Stimulated activated CD8-positive, alpha-beta memory T cell treated with anti-CD3 and anti-CD28 coated beads, Interleukin-4, amount 100 ng/mL, for 24 hours (primary cell): ENCODE data around the gene SLC1A4.
A peak's percentile ranks its signal among the peaks of the same experiment; 100 is the strongest.
"Not testable (repeated sequence)": the region's sequence is repeated elsewhere in the genome, so short reads cannot be mapped to it uniquely, and the experiment has no call there.

Experiments
- DNase-seq: peaks from one replicate; pipeline ENCODE4 v3.0.0-alpha.2; 2020; ENCODE audit warnings: low read depth

SLC1A4 gene

GRCh38 chr2:65026704-65027464 is 37.7 kb downstream of the SLC1A4 start:
- no peak for DNase-seq

DNA sequence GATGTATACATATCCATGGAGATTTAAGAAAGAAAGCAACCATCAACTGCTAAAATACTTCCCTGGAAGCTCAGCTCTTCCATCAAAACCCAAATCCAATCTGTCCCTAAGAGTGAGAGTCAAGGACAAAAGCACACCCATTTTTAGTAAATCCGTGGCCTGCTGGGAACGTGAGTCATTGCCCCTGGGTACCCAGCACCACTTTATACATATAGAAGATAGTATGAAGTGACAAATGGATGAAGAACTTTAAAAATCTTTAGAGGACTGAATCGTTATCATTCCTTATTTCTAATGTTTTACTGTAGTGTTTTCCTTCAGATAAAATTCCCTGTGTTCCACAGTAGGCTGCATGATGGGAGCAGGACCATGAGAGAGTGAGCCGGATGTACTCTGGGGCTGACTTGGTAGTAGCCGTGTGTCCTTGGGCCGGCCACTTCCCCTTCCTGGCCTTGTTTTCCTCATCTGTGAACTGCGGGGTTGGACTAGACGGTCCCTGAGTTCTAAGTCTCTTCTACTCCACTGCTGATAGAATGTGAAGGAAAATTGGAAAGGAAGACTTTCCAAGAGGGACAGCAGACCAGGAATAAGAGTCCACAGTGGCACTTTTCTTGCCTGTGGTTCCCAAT is 38.5 kb downstream of the SLC1A4 start:
- DNase-seq, result no peak

DNA sequence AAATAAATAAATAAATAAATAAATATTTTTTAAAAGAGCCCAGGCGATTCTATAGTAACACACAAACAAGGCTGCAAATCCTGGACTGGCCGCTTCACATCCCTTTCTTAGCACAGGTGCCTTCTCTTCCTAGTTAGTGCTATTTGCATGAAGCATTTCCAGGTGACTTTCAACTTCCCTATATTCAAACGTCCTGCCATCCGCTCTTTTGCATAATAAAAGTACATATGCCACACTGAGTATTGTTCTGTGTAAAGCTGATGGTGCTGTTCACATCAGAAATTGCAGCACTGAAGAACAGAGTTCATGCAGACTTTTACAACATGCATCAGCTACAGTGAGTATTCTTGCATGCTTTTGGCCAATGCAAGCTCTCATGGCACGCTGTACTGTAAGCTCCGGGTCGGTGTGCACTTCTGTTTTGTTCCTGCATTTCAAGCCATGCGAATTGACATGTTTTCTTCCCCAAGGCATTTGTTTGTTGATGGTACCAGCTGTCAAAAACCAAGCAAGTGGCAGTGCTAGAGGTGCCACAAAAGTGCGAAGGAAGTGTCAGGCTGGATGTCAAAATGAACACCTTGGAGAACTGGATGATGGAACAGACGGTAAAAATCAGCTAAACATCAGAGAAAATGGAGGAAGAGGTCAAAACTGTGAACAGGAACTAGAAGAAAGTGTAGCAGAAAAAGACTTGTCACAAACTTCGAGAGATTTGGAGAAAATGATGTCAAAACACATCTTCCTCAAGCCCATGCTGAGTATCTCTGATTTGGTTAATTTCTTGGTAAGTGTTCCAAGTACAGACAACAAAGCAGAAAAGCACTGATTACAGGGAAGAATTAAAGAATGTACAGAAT is 41.5 kb downstream of the SLC1A4 start:
- no peak for DNase-seq

DNA sequence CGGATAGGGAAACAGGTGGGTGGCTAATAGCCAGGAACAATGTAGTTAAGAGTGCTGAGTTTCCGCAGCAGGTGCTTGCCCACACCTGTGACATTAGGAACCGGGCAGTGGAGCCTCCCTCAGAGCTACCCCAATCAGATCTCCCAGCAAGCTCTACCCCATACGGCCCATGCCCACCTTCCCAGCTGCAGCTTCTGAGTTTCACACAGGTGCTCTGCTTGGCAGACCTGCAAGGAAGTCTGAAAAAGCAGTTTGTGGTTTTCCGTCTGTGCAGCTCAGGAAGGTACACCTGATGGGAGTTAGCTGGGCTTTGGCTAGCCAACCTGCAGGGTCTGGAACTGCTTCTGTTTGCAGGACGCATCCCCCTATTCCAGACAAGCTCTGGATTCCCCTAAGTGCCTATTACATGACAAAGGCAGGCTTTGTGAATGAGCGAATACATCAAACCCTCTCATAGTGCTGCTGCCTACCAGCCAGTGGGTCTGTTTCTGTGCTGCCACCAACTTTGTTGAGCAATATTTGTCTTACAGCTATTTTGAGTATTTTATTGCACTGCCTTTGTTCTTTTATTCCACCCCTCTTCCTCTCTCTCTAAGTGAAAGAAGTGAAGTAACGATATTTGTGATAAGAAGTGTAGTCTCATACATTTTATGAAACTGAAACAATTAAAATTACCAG is 42.3 kb downstream of the SLC1A4 start:
- DNase-seq, result no peak

DNA sequence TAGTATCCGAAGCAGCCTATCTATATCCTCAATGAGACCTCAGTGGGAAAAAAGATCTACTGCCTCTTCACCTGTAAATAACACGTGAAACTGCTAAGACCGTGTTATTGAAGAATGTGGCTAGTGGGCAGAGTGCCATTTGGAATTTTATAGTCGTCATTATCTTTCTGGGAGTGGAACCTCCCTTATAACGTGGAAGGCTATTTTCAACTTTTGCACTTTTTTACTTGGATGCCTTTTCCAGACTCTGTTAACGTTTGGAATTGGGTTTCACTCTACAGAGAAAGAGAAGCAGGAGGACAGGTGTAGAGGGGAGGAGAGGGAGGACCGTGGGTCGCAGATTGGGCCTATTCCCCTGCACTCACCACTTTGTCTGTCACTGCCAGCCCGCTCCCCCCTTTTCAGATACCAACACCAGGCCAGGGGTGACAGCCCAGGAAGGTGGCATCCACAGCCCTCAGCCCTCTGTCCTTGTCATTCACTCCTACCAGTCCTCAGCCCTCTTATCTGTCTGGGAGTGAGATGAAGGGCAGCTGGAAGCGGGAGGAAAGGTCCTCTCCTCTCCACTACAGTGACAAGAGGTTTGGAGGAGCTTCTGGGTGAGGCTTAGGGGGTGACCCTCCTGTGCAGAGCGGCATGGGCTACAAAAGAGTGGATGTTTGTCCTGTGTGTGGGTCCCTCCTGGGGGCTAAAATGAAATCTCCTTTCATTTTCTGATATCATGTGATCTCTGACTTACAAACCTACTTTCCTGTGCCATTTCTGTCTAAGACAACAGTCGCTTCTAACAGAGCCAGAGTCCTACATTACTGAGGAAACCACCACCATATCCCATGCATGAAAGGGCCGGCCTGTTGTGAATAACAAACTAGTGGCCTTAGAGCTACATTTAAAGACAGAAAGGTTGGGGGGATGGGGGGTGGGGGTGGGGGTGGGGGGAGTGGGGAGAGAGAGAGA is 43.1 kb downstream of the SLC1A4 start:
- DNase-seq, result no peak

GRCh38 chr2:65033178-65033577 is 44.0 kb downstream of the SLC1A4 start:
- no peak for DNase-seq

DNA sequence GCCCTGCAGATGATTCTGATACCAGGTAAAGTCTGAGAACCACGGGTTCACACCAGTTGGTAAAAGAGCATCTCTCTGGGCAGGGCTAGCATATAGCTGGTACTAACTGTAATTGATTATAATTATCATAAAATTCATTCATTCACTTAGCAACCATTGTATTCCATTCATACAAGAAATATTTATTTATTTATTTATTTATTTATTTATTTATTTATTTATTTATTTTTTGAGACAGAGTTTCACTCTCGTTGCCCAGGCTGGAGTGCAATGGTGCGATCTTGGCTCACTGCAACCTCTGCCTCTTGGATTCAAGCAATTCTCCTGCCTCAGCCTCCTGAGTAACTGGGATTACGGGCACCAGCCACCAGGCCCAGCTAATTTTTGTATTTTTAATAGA is 44.5 kb downstream of the SLC1A4 start:
- not testable (repeated sequence) for DNase-seq

GRCh38 chr2:65035351-65035943 is 46.2 kb downstream of the SLC1A4 start:
- no peak for DNase-seq

- no peak for DNase-seq
Measured at GRCh38 chr2:65037178-65037577, 48.0 kb downstream of the SLC1A4 start.

- no peak for DNase-seq
Measured at GRCh38 chr2:65039640-65040039, 50.4 kb downstream of the SLC1A4 start.

DNA sequence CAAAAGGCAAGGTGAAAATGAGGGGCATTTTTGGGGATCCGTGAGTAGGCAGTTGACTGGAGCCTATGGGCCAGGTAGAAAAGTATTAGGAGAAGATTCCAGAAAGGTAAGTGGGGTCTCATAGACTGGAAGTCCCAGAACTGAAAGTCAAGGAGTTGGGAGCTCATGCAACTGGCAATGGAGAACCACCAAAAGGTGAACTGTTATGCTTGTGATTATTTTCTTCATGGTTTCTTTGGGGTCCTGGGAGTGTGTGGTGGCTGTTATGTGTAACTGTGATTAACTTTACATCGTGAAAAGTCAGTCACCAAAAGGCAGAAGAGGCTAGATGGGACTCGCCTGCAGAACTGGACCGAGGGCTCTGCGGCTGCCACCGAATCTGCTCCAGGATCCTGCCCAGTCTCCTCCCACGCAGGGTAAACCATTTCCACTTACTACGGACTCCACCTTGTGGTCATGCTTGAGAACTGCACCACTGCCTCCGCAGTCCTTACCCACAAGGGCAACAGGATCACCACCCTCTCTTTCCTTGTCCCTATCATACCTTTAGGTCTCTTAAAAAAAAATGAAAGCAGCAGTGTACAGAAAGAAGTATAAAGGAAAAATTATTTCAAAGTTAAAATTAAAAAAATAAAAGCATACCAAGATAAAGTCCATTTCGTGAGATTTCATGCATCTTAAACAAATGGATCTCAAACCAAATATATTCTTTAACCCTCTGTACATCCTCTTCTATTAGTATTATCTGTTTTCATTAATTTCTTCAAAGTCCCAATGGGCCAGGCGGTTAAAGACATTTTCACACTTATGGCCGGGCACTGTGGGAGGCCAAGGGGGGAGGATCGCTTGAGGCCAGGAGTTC is 51.4 kb downstream of the SLC1A4 start:
- peak; percentile 64 for DNase-seq

DNA sequence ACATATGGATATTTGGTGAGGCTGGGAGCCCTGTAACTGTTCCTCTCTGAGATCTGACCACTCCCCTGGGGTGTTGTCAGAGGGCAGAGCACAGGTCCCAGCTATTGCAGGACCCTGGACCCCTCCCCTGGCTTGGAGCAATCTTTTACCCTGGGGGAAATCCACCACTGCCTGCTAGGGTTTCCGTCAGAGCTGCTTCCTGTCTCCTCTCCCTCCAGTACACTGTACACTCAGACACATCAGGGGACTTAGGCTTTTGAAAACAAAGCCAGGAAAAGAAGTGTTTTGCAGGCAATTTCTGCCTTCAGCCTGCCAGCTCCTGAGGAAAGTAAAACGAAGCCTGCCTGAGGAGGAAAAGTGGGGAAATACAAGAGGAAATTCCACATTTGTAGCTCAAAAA is 53.8 kb downstream of the SLC1A4 start:
- no peak for DNase-seq

- no peak for DNase-seq
Measured at GRCh38 chr2:65044097-65044735, 55.0 kb downstream of the SLC1A4 start.

DNA sequence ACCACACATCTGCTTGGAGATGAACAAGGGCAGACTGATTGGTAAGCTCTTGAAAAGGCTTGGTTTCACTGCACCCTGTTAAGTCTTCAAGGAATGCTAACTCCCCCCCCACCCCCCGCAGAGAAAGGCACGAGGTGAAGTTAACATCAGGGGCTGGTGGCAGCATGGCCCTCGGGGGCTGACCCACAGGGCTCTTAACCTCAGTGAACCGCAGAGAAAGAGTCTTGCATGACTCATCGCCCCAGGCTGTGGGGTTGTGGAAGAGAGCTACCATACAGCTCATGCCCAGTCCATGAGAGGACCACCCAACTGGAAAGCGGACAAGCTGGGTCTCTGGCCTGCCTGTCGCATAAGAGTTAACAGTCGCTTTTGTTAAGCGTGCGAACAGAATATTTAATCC is 56.5 kb downstream of the SLC1A4 start:
- no peak for DNase-seq

DNA sequence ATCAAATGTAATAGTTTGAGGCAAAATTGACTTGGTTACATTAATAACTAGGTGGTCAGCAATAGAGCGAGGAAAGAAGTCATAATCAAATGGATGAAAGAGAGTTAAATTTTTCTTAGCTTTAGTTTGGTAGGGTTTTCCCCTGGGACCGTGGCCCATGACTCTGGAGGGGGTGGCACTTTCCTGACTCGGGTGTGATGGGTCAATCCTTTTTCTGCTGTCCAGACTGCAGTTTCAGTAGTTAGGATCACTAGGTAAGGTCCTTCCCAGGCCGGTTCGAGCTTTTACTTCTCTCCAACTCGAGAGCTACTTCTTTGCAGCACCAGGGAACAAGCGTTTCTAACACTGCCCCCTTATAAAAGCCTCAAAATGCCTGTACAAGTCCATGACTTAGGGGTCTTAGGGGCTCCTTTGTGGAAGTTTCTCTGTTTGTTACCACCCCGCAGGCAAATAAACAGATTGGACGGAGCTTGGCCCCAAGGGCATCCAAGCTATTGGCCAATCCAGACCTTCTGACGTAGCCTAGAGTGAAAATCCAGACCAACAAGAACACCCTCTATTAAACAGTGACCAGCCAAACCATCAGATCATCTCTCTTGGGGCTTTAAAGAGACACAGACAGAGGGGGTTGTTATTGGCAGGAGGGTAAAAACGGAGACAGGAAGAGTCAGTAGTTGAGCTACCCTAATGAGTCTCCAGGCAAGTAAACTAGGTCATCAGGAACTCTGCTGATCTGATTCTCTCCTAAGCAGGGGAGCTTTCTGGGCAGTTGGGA is 57.6 kb downstream of the SLC1A4 start:
- DNase-seq, result no peak

DNA sequence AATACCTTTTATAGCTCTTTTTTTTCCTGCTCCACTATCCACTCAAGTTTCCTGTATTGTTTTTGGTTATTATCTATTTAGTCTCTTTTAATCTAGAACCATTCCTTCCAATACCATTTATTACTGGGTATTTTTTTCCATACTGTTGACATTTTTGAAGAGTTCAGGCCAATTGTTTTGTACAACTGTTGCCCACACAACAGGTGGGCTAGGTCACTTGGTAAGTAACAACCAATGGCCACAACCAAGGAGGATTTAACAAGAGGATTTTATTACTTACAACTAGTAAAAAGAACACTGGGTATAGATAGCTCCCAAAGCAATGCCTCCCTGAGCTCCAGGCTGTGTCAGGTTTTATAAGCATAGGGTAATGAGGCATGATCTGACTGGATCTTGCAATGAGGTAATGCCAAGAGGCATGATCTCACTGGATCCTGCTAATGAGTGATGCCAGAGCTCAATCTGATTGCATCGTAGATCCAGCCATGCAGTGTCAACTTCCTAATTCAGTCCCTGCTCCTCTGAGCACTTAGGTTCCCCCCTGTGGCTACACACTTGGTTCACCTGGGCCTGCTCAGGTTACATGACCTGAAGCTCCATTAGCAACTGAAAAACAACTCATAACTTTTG is 59.9 kb downstream of the SLC1A4 start:
- no peak for DNase-seq

- DNase-seq, result no peak
Measured at GRCh38 chr2:65050931-65051330, 61.7 kb downstream of the SLC1A4 start.

DNA sequence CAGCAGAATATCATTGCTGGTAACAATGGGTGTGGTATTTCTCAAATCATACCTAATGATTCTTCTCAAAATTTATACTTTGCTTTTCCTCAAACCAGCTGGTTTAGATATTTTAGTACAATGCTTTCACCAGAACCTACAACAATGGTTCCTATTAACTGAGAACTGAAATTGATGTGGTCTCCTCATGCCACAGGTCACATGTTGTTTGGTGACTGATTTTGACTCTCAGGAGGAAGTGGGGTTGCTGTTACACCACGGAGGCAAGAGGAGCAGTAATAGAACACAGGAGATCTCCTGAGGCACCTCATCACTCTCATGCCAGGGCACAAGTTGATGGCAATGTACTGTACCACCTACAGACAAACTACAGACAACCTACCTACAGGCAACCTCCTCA is 64.0 kb downstream of the SLC1A4 start:
- no peak for DNase-seq
